Bronchus fibroblast of lung (primary cell): Measurements from ENCODE around the gene PPIL6. TPM values are rescaled to one million over a fixed set of nuclear protein-coding genes. Genes with fewer than 3 reads are reported as not detected.

ENCODE experiments used
- total RNA-seq: library from RNA; depleted of rRNA; stranded (reverse); fragments of >200 nt; gene quantifications from 2 replicates; pipeline ENCODE4 v1.2.3, GENCODE V29; 2015

The PPIL6 gene
- total RNA-seq, result 1.5 and 2.4 TPM in 2 replicates

GRCh38 chr6:109440331-109441068, at the start of gene PPIL6, which contains the start of gene SMPD2:
Gene PPIL6, minus strand, starts transcription at chr6:109440628. Its CDS starts 38 bp downstream, at chr6:109440590.
Gene SMPD2, plus strand, starts transcription at chr6:109440724. Its CDS starts 398 bp downstream, at chr6:109441122.

GRCh38 chr6:109482905-109483734, 42.7 kb upstream of the PPIL6 start, which contains the start of gene ZBTB24:
Gene ZBTB24, minus strand, starts transcription at chr6:109483219. Its CDS starts 1,193 bp downstream, at chr6:109482026.

GRCh38 chr6:109455437-109456110, 15.1 kb upstream of the PPIL6 start, which contains the start of gene MICAL1:
Gene MICAL1, minus strand, starts transcription at chr6:109455772. Its CDS starts 1,576 bp downstream, at chr6:109454196.

GRCh38 chr6:109381747-109382575, 58.5 kb downstream of the PPIL6 start, which contains the start of gene CD164:
Gene CD164, minus strand, starts transcription at chr6:109382467. Its CDS starts 89 bp downstream, at chr6:109382378.

Other genes starting within 250 kb of the PPIL6 start
- gene CD164, start 58.2 kb downstream of the PPIL6 start, total RNA-seq, result 85.2 and 113 TPM in 2 replicates
- 7.6 and 11.6 TPM in 2 replicates for gene SMPD2, start 96 bp upstream of the PPIL6 start, total RNA-seq
- gene MICAL1, start 15.1 kb upstream of the PPIL6 start, total RNA-seq, result 43.4 and 45.1 TPM in 2 replicates
- 4.2 and 5.2 TPM in 2 replicates for gene ZBTB24, start 42.6 kb upstream of the PPIL6 start, total RNA-seq